ENCODE results near the gene MYL6B.

The MYL6B gene

DNA sequence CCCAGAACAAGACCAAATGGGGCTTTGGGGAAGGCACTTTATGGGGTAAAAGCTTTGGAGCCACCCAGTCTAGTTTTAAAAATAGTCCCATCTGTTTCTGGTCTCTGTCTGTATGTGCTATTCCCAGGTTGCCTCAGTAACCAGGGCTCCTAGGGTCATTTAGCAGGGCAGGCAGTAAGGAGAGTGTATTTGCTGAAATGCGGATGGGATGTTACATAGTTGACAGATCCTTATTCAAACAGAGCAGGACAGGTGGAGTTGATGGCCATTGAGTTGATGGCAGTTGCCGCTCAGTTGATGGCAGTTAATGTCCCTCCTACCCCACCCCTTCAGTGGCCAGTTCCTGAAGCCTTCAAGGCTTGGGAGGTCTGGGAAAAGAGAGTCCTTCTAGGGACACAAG lies 29.8 kb upstream of the MYL6B start:
- DNase-seq (ENCODE audit: low read depth, low spot score) = no peak

DNA sequence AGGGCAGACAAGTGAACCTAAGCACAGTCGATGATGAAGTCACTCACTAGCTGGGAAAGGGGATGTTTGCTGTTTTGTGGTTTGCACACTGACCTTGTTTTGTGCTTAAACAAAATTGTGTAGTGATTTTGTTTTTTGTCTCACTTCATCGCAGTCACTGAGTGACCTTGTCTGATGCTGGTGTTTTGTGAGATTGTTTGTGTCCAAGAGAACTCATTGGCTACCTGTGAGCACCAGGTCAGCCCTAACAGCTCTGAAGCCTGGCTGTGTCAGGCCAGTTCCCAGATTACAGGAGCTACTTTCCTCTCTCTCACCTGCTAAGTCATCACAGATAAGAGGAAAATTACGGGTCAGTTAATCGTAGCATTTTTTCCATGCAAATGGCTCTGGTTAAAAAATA lies 28.3 kb upstream of the MYL6B start:
- no peak for DNase-seq (ENCODE audit: low read depth, low spot score)

DNA sequence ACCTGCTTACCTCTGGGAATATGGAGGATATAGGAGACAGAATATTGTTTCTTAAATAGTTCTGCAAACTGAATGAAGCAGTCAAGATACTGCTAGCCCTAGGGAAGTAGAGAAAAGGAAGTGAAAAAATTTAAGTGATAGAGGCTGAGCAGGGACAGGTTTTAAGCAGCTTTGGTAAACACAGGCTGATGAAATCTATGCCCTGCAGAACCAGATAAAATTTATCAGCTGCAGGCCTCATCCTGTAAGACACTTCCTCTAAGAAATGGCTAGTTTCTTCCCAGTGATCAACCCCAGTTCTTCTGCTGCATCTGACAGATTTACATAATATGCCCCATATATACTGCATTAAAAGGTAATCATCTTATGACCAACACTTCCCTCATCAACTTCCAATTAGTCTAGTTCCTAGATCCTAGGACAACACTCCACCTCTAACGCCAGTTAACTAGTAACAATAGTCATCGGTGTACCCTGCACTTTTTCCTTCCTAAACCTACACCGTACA lies 25.6 kb upstream of the MYL6B start:
- no peak for DNase-seq (ENCODE audit: low read depth, low spot score)

DNA sequence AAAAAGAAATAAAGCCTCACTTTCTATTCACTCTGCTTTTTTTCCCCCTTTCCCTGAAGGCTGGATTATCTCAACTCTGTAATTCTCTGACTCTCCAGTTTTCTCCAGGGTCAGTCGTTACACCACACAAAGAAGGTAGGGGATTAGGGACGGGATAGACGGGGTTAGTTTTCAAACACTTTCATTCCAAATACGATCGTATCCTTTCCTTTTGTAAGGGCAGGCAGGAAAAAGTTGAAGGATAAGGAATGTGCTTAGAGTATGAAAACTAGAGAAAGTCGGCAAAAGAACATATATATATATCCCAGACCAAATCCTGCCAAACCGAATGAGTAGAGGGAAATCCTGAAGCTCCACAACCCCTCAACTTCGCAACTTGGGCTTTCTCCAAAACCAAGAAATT lies 24.9 kb upstream of the MYL6B start:
- no peak for DNase-seq (ENCODE audit: low read depth, low spot score)

- peak; percentile 96 for DNase-seq (ENCODE audit: low read depth, low spot score)
Measured at GRCh38 chr12:56127888-56128669, 24.3 kb upstream of the MYL6B start, which contains the start of gene ESYT1. Gene ESYT1, plus strand, starts transcription at chr12:56128267. Its CDS starts 53 bp downstream, at chr12:56128320.

GRCh38 chr12:56128670-56129205 lies 23.6 kb upstream of the MYL6B start:
- no peak for DNase-seq (ENCODE audit: low read depth, low spot score)

DNA sequence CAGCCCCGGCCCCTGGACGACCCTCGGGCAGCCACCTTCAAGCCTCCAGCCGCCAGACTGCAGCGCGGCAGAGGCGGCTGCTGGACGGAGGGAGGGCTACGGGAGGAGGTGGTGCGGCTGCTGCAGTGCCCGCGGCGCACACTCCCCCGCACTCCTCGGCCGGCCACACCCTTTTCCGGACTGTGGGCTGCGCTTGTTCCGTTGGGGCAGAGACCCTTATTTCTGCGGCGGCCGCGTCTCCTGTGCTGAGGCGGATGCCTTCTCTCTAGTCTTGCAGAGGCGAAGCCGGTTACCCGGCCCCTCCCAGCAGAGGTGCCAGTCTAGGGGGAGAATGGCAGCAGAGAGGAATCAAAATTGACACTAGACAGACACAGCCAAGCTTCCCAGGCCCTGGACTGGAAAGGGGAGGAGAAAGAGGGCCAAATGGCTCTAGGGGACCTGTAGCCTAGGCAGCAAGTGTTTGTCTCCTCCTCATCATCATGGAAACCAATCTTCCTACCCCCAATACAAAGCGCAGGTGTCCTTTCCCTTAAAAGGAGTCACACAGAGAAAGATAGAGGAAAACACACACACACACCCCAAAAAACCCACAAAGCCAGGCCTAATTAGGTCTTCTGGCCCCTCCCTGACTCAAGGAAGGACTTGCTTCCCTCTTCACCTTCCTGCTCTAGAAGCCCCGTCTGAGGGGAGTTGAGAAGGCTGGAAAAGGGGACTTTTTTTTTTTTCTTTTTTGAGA lies 23.0 kb upstream of the MYL6B start:
- DNase-seq (ENCODE audit: low read depth, low spot score) = no peak

DNA sequence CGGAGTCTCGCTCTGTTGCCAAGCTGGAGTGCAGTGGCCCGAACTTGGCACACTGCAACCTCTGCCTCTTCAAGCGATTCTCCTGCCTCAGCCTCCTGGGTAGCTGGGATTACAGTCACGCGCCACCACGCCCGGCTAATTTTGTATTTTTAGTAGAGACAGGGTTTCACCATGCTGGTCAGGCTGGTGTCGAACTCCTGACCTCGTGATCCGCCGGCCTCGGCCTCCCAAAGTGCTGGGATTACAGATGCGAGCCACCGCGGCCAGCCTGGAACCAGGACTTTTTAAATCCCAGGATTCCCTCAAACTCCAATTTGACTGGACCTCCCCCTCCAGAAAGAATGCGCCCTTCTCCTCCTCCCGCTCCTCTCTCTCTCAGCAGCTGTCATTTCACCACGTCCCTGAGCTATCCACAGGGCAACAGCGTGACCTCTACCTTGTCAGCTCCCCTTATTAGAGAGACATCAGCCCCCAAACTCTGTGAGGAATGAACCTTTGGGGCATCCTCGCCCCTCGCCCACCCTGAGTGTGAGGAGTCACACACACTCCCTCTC lies 22.4 kb upstream of the MYL6B start:
- DNase-seq (ENCODE audit: low read depth, low spot score) = no peak

- no peak for DNase-seq (ENCODE audit: low read depth, low spot score)
Measured at GRCh38 chr12:56130876-56131275, 21.5 kb upstream of the MYL6B start.

DNA sequence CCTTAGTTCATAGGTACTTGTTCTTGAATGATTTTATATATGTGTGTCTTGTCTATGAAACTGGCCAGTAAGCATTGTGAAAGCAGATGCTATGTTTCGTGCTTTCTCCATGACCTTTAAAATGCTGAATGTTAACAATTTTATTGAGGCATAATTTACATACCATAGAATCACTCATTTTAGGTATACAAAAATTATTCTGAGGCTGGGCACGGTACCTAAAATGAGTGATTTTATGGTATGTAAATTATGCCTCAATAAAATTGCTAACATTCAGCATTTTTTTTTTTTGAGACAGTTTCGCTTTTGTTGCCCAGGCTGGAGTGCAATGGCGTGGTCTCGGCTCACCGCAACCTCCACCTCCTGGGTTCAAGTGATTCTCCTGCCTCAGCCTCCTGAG lies 17.5 kb upstream of the MYL6B start:
- DNase-seq (ENCODE audit: low read depth, low spot score) = no peak

- DNase-seq (ENCODE audit: low read depth, low spot score) = no peak
Measured at GRCh38 chr12:56137853-56138571, 14.4 kb upstream of the MYL6B start.

GRCh38 chr12:56141946-56142784 lies 10.2 kb upstream of the MYL6B start:
- DNase-seq (ENCODE audit: low read depth, low spot score) = no peak

DNA sequence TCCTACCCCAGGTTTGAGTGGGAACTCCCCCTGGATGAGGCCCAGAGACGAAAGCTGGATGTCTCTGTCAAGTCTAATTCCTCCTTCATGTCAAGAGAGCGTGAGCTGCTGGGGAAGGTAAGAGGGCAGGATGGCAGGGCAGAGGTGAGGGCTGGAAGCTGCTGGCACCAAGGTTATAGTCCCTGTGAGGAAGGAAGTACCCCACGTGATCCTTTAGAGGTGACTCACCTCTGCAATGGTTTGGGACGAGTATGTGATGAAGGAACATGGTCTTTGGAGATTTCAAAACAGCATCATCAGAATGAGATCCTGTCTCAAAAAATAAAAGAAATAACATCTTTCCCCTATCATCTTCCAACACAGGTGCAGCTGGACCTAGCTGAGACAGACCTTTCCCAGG lies 9.2 kb upstream of the MYL6B start:
- DNase-seq (ENCODE audit: low read depth, low spot score) = no peak

DNA sequence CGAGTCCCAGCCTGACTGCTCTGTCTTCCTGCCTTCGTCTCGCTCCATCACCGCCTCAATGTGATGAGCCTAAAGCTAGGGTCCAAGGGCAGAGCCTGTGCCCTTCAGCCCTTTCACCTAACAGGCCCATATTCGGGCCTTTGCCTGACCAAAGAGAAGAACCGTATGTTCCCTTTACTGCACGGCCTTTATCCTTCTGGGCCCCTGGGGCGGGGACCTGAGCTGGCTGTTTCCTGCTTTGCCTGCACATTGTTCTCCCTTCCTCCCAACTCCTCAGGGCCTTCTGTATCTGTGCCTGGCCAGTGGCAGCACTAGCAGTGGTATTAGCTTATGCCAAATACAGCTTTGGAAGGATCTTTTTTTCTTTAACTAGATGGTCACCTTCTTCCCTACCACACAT lies 8.5 kb upstream of the MYL6B start:
- no peak for DNase-seq (ENCODE audit: low read depth, low spot score)

GRCh38 chr12:56145217-56145616 lies 7.2 kb upstream of the MYL6B start:
- no peak for DNase-seq (ENCODE audit: low read depth, low spot score)

DNA sequence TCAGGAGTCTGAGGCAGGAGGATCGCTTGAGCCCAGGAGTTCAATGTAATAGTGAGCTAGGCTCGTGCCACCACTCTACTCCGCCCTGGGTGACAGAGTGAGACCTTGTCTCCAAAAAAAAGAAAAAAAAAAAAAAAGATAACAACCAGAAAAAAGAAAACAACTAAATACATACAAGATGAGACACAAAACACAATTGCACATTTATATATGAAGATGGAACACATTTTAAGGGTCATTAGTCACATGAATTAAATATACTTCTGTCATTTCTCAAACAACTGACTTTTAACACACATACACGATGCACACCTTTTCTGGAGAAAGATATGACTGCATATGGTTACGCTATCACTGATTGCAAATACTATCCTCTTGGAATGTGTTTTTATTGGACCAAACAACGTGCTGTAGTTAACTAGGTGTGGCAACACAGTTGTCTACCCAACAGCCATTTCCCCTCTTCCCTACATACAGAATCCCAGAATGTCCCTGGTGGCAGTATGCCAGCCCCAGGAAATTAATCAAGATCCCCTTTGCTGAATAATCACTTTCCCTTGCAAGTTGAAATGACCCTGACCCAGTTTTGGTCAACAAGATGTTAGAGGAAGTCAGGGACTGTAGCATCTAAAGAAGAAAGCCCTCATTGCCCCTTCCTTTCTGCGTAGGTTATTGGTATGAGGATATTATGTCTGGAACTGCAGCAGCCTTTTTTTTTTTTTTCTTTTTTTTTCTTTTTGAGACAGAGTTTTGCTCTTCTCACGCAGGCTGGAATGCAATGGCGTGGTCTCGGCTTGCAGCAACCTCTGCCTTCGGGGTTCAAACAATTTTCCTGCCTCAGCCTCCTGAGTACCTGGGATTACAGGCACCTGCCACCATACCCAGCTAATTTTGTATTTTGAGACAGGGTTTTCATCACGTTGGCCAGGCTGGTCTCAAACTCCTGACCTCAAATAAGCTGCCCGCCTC lies 5.6 kb upstream of the MYL6B start:
- DNase-seq (ENCODE audit: low read depth, low spot score) = no peak

- DNase-seq (ENCODE audit: low read depth, low spot score) = no peak
Measured at GRCh38 chr12:56150563-56150962, 1.8 kb upstream of the MYL6B start.

- peak; percentile 50 for DNase-seq (ENCODE audit: low read depth, low spot score)
Measured at GRCh38 chr12:56151672-56152131, 685 bp upstream of the MYL6B start.

All from activated naive CD8-positive, alpha-beta T cell treated with anti-CD3 and anti-CD28 coated beads, Interleukin-2, amount 50 U/mL, for 16 hours (primary cell).